Right ventricle myocardium inferior (tissue), 1 donor: ENCODE measurements around the gene FOXA1. TPM values are rescaled to one million over a fixed set of nuclear protein-coding genes. Genes with fewer than 3 reads are reported as not detected.

ENCODE experiments used
- ATAC-seq: fragments of 200-7000 bp; cut with Tn5 transposase; one replicate; pipeline ENCODE4 v1.9.1; 2020; ENCODE audit warnings: mild to moderate bottlenecking, moderate library complexity
- DNase-seq: peaks from one replicate; pipeline ENCODE4 v3.0.0; 2021; ENCODE audit errors: missing footprints
- intact Hi-C: fragments of 100-400 bp; cut with DNase I; formaldehyde crosslinking; loops from one replicate; pipeline ENCODE4 v1.11.0; 2022
- total RNA-seq: library from RNA; stranded (reverse); fragmentation: NEBNext Ultra II Directional; extraction: Animal tissue kit (Norgen Biotek cat#: 25700); gene quantifications from one replicate; pipeline ENCODE4 v1.2.1, GENCODE V29; 2021
- donor health status: DM: no; HTN: yes; CAD: no; lungs with severe emphysema.

Gene FOXA1
- total RNA-seq, 1 donor from 2014 or later, result not detected

- no peak for ATAC-seq
- no peak for DNase-seq
- intact Hi-C loops, result no loop called here
Measured at GRCh38 chr14:37606678-37607077, 11.6 kb upstream of the FOXA1 start.

DNA sequence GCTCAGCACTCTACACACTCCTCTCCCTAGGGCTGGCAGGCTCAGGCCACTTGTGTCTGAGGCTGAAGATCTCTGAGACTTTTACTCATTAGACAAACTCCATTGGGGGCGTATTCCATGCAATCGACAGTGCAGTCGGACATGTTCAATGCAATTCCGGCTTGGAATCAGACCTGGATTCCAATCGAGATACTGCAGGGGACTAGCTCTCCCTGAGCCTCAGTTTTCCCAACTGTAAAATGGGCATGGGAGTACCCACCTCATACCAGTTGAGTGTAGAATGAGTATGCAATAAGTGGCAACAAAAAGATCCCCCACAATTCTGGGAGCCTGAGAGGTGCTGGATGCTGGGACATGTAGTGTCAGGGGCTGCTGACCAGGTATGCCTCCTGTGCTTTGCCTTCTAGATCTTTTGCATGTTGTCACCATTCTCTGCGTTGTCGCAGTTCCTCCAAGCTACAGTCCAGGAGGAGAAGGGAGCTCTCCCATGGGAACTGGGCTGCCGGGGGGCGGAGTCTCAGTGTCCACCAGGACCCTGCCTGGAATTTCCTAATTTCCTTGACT, 8.7 kb upstream of the FOXA1 start:
- DNase-seq (no peak), ATAC-seq (no peak)
- intact Hi-C loops, result no loop called here

DNA sequence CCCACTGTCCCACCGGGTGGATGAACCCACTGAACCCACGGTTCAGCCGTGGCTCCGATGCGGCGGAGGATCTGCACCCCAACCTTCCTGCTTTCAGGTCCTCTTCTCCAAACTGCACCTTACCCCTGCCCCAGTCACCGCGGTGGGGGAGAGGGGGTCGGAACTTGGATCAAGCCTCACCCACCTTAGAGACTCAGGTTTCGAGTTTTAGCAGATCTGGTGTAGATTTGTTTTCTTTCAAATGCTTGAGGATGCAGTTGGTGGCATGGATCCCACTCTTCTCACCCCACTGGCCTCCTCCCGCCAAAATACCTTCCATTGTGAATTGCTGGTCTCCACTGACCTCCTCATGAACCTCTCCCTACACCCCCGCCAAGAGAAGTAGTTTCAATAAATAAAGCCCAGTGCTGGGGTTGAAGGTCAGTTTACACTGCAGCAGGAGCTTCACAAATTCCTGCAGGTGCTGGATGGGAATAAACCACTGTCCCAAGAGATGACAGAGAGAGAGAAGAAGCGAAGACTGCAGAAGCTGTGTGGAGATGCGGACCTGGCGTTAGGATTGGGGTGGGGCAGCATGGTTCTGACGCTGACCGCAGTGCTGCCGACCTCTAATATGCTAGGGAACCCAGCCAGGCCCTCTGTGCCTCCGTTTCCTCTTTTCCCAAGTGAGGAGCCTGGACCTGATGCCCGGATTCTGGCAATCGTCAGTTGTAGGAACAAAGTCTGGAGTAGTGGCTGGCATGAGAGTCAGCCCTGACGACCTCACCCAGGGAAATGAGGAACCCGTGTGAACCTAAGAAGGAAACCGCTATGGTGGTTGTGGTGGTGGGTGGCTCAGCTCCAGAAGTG, 7.8 kb upstream of the FOXA1 start:
- ATAC-seq (no peak), DNase-seq (no peak)
- intact Hi-C loops, result no loop called here

DNA sequence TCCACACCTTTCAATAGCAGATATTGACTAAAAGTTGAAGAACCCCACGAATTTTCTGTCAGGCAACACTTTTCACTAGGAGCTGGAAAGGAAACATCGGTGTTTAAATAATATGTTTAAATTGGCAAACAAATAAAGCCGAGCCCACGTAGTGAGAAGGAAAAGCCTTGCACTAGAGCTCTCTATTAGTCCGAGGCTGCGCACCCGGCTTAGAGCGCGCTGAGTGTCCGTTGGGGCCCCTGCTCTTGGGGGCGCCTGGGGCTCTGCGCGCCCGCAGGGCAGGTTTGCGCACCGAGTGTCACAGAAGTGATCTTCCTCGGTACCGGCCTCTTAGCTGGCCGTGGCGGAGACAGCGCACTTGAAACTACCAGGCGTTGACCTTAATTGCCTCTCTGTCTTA, 6.8 kb upstream of the FOXA1 start:
- no peak for DNase-seq
- intact Hi-C loops, result no loop called here
- ATAC-seq, result no peak

GRCh38 chr14:37600880-37601741, 6.1 kb upstream of the FOXA1 start:
- intact Hi-C loops, result no loop called here
- no peak for DNase-seq
- ATAC-seq, result no peak

DNA sequence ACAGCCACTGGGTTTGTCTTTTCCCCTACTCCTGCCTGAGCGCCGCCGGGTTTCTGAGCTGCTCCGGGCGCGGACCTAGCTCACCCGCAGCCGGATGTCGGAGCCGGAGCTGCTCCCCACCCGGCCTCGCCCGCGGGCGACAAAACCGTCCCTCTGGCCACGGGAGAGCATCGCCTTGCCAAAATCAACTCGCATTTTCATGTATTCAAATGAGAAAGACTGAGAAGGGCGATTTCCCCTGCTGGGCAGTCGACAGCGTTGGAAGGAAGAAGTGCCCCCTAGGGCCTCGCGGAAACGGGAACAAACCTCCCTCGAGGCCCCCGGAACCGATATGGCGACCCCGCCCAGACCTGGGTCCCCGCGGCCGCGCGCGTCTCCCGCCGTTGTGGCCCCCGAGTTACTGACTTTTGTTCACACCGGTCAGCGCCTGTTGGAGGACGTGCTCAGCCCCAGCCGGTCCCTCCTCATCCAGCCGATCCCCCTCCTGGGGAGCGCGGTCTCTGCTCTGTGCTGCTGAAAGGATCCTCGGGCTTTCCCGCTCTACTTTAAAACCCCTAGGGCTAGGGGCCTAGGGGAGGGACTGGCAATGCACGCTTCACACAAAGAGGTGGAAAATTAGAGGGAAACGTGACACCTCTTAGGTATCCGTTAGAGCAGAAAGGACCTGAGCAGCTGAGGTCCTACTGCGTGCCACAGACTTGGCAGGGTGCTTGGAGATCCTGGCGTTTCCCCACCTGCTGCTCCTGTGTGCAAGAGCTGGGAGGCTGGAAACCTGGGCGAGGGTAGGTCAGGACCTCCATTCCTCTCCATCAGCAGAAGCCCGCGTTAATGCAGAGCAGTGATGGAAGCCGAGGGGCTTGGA, 4.7 kb upstream of the FOXA1 start:
- DNase-seq (no peak), ATAC-seq (no peak)
- intact Hi-C loops, result no loop called here

GRCh38 chr14:37598747-37599506, 3.9 kb upstream of the FOXA1 start:
- intact Hi-C loops, result no loop called here
- DNase-seq (no peak), ATAC-seq (no peak)

DNA sequence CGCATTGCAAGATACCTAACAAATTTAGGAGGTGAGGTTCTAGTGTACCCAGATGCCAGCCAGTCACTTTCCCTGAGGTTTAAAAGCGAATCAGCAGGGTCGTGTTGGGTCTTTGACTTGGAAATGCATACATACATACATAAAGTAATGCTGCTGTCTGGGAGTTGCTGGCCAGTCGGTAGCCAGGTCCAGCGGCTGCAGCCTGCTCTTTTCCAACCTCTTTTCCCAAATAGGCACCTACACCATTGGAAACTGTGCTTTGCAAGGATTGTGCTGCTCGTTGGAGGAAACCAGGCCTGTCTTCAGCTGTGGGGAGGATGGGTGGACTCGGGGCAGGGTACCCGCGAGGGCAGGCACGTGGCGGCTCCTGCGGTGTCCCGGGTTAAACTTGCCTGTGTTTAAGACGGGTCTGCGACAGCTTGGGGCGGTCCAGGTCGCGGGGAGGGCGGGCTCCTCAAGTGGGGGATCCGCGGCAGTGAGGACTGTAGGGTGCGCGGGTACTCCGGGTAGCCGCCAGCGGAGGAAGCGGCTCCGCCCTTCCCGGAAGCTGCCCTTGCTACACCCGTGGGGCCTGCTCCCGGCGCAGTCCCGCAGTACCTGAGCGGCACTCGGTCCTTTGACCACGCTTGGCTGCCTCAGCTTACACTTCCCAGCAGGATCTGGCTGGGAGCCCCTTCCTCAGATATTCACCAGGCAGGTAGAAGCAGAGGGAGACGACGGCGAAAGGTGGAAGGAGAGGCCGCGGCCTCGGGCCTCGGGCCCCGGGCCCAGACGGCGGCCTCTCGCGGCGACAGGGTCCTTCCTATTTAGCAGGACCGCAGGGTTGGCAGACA, 3.1 kb upstream of the FOXA1 start:
- intact Hi-C loops, result no loop called here
- no peak for DNase-seq
- no peak for ATAC-seq

DNA sequence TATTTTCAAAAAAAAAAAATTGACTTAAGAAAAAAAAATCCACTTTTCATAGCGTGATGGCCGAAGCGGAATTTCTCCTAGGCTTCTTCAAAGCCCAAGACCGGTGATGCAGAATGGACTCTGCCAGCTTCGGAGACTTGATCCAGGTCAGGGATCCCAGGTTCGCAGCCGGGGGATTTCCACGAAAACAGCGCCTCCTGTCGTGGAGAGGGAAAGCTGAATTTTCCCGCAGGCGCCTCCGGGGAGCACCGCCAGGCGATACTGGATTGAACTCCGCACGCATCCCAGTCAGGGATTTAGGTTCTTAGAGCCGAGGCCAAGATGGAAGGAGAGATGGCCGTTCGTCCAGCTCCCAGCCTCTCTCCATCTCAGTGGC, 2.5 kb upstream of the FOXA1 start:
- intact Hi-C loops, result no loop called here
- DNase-seq (no peak), ATAC-seq (no peak)

DNA sequence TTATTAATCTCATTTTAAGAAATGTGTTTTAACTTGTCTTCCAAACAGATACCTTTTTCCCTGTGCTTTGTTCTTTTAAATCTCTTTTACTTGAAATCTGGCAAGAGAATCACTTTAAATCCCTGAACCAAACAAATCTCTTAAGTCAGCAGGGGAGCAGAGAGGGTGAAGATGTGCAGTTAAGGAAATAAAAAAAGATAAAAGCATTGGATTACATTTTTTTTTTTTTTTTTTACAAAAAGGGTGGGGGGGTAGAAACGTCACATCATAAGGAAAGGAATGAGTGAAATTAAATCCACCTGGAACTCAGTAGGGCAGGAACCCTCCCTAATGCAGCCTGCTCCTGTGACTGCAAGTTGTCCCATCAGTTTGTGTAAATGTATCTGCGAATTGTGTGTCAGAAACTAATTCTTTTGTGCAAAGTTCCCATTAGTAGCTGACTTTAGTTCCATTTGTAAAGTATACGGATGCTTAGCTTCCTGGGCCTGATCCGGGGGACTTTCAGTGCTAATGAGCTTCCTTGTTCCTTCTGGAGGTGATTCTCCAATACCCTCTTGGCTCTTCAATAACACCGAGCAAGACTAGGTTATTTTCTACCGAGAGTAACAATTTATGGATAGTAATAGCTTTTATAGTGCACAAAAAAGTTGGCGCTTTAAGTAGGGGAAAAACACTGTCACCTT, 1.9 kb upstream of the FOXA1 start:
- intact Hi-C loops, result no loop called here
- DNase-seq (no peak), ATAC-seq (no peak)

GRCh38 chr14:37595809-37596621, 966 bp upstream of the FOXA1 start:
- no peak for ATAC-seq
- intact Hi-C loops, result no loop called here
- no peak for DNase-seq

- DNase-seq (no peak), ATAC-seq (no peak)
- intact Hi-C loops, result no loop called here
Measured at GRCh38 chr14:37594238-37594970, 645 bp downstream of the FOXA1 start.

GRCh38 chr14:37593511-37594237, 1.4 kb downstream of the FOXA1 start:
- DNase-seq, result no peak
- intact Hi-C loops, result no loop called here
- ATAC-seq, result no peak

- DNase-seq, result no peak
- intact Hi-C loops, result no loop called here
- ATAC-seq, result no peak
Measured at GRCh38 chr14:37592482-37593408, 2.3 kb downstream of the FOXA1 start.
